Muscle of back (tissue), 11 donors: ENCODE results near the gene MYO1E. TPM values are rescaled to one million over a fixed set of nuclear protein-coding genes. Genes with fewer than 3 reads are reported as not detected.

ENCODE experiments used
- DNase-seq, 3 donors: peaks; one replicate each; pipeline versions ENCODE4 v3.0.0 to v3.0.0-alpha.2; 2013
- polyA plus RNA-seq, 10 donors: library from polyadenylated mRNA; unstranded; fragments of 120-200 nt; gene quantifications; one replicate each; pipeline ENCODE4 v1.2.1, GENCODE V29; 2013; ENCODE audit not compliant: insufficient read length in 10 of 10

The MYO1E gene
- polyA plus RNA-seq, 10 donors = 30.4 to 45.6 (median 41.7) TPM

DNA sequence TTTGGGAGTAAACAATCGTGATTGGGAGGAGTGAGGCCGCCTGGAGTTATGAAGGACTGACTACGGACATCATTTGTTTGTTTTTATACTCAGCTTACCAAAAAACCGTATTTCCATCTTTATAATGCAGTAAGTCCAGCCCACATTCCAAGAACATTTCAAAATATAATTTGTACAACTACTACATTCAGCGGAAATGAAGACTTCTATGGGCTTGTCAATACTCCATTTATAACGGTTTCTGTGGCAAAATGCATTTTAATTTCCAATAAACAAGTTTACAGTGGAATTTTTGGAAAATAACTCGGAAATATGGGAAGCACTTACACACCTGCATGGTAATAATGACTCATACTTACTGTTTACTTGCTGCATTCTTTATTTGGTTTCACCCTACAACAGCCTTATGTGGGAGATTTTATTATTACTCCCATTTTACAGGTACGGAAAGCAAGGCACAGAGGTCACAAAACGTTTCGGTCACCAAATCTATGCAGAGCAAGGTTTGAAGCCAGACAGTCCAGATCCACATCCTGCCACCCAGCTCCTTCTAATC is 103.7 kb downstream of the MYO1E start:
- no peak for DNase-seq

DNA sequence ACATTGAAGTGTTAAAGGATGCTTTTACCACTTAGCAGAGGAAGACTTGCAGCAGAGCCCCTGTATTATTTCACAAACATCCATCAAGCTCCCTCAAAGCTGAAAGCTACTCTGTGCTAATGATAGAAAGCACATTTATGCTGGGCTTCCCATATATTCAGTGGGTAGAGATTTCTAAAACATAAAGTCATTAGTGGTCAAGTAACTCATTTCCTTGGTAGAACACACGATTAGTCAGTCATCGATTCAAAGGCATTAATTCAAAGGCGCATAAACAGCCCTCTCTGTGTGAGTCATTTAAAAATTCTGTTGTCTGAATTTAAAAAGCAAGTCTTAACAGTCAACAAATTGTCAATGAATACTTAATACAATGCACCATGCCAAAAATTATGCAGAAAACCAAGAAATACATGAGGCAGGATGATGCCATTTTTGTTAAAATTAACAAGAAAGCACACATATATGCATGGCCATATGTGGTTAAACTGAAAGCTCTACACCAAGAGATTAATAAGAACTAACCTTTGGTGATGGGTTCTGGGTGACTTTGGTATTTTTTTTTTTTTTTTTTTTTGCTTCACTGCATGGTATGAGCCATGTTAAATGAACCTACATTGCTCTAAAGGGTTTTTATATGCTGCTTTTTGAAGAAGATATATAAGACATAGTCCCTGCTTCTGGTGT is 104.4 kb downstream of the MYO1E start:
- peak in 1 of 3 donors; percentile 33 for DNase-seq

DNA sequence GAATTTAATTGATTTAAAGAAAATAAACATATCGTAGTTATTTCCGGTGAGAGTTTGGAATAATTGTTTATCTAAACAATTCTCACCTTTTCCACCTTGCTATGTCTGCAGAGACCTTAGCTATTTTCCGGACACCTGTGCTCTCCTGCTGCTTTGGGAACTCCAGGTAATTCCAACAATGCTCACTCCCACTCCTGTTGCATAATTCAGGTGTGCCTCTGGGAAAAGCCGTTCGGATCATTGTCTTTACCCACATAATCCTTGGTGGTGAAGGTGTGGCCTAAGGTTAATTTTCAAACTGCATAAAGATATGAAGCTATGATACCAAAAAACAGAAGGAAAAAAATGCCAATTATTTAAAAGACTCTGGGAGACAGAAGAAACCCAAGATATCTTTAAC is 106.6 kb downstream of the MYO1E start:
- DNase-seq = no peak

DNA sequence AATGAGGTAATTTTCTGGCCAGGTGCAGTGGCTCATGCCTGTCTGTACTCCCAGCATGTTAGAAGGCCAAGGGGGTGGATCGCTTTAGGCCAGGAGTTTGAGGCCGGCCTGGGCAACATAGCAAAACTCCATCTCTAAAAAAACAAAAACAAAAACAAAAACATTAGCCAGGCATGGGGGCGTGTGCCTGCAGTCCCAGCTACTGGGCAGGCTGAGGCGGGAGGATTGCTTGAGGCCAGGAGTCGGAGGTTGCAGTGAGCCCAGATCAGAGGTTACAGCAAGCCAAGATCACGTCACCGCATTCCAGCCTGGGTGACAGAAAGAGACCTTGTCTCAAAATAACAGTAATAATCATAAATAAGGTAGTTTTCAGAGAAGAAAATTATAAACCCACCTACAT is 110.4 kb downstream of the MYO1E start:
- DNase-seq = no peak

DNA sequence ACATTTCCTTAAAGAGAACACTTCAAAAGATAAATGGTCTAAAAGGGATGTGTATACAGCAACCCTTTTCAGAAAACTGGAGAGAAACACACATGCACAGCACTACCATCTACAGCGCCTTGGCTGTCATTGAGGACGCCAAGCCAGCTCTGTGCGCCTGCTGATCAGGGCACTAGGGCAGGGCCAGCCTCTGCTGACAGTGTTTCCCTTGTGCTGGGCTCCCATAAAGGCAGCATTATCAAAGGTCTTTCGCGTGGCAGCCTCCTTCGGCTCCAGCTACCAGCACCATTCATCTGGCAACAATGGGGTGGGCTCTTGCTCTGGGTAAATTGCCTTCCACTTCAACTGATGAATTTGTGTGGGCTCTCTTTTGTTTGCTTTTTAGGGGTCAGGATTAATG is 112.6 kb downstream of the MYO1E start:
- no peak for DNase-seq

DNA sequence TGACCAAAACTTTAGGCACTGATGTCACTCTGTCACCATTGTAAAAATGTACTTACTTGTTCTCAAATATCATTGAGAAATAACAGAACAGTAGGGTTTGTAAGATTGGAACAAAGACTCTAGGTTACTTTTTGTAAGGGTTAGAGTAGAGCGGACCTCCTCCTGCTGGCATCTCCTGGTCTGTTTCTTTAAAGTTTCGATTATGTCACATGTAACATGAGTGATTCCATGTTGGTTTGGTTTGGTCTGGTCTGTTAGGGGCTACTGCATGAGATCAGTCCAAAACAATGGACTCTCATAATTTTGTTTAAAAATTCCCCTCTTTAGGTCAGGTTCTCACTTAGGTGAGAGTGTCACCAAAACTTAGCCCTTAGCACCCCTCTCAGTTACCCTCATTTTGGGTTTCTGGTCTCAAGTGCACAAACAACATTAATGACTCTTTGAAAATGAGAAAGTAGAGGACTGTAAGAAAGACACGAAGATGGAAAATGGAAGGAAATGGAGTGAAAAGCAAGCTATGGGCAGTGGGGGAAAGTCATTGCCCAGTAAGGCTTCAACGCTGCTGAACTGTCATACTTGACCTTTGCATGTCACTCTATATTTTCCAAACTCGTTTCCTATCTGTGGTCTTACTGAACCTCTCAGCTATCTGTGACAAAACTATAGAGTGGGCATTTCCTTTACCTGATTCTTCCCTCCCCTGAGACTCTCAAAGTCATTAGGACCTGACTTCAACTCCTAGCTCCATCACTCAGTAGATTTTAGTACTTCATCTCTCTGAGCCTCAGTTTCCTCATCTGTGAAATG is 113.3 kb downstream of the MYO1E start:
- no peak for DNase-seq

DNA sequence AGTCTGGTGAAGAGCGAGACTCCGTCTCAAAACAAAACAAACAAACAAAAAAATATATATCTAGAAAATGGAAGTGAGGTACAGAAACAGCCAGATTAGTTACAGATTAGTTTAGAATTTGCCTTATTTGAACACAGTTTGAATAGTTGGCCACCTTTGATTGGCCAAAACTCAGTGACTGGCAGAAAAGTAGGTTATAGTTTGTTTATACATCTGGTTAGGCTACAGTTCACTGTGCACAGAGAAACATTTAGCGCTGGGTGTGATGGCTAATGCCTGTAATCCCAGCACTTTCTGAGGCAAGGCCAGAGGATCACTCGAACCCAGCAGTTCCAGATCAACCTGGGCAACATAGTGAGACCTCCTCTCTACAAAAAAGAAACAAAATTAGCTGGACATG is 114.4 kb downstream of the MYO1E start:
- no peak for DNase-seq

DNA sequence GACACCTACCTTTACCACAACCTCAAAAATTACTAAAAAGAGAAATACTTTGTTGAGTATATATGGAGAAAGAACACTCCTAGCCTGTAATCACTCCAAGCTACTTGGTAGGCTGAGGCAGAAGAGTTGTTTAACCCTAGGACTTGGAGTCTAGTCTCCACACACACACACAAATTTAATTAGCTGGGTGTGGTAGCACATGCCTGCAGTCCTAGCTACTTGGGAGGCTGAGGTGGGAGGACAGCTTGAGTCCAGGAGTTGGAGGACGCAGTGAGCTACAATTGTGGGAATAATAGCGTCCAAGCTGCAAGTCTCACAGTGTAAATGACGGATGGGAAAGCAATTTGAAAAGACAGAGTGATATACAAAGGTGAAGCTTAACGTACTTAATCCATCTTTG is 115.5 kb downstream of the MYO1E start:
- DNase-seq = no peak

DNA sequence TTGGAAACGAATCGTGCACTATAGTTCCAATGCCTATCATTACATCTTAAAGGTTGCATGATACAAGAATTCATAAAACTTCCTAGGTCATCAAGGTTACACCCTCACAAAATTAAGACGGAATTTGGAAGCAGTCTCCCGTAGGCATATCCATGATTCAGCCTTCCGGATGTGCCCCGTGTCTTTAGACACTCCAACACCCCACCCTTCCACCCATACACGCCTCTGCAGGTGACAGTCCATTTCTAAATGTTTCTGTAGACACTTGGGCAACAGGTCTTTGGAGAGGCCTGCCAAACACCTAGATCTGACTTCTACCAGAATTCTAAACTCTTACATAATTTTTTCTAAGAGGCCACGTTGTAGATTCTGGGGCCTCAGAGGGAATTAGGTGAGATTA is 116.2 kb downstream of the MYO1E start:
- no peak for DNase-seq

DNA sequence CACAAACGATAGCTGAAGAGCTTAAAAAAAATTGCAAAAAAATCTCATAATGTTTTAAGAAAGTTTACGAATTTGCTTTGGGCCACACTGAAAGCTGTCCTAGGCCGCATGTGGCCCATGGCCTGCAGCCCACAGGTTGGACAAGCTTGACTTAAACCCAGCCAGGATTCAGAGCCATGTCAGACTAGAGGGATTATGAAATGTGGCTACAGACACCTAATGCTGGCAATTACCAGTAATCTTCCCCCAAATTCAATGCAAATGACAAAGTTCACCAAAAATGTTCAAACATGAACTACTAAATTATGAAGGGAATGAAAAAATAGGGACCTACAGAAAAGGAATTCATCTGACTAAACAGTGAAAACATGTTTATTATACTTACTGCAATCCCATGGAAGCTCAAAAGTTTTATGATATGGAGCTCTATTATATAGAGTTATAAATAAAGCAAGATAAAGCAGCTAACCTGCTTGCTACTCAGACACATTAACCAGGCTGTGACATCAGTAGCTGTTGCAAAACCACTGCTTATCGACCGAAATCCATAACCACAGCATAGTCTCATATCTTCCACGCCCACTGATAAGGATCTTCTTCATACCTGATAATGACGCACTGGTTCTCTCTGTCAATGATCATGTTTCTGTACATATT is 116.9 kb downstream of the MYO1E start:
- no peak for DNase-seq

DNA sequence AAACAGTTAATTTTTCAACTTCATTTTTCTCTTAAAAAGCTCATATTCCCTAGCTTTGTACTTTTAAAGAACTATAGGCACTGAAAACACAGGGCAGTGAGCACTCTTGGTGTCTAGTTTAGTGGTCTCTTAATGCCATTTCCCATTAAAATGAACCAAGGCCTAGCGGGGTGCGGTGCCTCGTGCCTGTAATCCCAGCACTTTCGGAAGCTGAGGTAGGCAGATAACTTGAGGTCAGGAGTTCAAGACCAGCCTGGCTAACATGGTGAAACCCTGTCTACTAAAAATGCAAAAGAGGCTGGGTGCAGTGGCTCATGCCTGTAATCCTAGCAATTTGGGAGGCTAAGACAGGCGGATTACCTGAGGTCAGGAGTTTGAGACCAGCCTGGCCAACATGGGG is 120.5 kb downstream of the MYO1E start:
- no peak for DNase-seq

DNA sequence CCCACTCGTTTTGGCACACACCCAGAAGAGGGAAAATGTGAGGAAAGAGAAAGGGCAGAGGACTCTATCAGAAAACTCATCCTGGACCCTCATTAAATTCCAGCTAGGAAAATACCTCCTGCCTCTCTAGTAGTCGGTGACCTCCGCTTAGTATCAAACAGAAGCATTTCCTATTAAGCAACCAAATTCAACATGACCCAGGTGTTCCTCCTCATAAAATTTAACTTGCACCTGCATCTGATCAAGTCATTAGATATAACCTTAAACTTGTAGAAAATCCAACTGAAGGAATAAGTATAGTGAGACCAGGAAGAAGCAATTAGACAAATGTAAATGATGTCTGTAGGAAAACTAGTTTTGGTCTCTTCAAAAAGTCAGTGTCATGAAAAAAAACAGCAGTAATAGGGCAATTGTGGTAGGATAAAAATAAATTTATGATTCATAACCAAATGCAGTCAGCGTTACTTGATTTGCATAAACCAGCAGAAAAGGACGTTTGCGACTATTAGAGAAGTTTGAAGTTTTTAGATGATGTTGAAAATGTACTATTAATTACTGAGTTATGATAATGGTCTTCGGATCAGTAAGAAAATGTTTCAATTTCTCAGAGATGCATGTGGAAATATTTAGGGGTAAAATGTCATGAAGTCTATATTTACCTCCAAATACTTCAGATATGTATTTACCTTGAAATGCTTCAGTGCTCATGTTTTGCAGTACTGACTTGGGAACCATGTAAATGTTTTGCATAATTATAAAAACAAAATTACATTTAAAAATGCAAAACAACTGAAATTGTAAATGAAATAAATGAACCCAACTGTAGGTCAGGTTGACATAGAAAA is 121.4 kb downstream of the MYO1E start:
- DNase-seq = no peak

DNA sequence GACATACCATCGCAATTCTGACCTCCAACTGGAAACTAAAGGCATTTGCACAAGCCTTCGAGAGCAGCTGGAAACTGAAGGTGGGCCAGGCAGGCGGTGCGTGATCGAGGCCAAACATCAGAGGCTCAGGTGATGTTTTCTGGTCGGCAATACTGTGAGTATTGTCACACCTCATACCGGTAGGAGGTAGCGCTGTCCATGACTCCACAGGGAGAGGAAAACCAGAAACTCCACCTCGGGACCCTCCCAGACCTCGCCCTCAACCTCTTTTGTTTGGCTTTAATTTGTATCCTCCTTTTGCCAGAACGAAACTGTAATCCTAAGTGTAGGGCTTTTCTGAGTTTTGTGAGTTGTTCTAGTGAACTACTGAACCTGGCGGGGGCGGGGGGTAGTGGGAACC is 122.4 kb downstream of the MYO1E start:
- DNase-seq = no peak

DNA sequence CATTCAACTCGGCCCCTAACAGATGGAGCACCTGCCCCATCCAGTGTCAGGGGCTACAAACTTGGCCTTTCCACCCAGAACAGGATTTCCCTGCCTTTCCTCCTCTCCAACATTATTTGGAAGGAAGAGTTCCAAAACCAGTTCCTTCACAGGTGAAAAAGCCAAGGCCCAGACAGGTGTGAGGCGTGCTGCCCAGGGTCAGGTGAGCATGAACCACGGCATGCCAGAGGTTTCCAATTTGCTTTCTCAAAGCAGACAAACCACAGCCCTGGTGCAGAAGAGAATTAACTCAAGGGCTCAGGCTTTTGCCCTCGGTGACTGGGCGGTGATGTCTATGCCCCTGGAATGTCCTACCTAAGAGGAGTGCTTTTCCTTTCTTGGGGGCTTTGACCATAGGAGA is 122.9 kb downstream of the MYO1E start:
- no peak for DNase-seq

DNA sequence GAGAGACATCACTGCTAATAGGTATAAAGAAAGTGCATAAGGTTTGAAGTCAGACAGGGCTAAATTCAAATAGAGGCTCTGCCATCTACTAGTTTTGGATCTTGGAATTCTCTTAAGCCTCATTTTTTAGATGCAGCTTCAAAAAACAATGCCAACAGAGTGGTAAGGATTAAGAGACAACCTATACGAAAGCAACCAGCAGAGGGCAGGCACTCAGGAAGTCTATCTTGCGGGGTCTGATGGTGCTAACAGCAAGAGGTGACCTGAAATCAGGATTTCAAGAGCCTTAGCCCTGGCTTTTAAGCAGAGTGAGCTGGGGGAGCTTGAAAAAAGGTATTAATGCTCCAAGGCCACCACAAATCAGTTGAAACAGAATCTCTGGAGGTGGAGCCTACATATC is 125.3 kb downstream of the MYO1E start:
- DNase-seq = peak in 2 of 3 donors; percentile 33 to 52

DNA sequence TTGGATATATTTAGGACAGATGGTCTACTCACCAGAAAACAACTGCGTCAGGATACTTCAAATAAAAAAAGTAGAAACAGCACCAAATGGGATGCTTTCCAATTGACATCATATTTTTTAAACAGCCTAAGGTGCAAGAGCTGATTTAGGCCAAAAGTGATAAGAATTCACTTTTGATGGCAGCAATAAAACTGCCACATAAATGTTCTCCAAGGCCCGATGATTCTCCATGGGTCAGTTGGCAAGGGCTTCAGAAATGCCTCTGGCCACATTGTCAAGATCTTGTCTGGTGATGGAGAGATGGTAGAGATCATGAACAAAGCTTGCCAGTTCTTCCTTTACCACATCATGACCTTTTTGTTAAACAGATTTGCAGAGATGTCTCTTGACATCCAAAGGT is 127.1 kb downstream of the MYO1E start:
- no peak for DNase-seq

DNA sequence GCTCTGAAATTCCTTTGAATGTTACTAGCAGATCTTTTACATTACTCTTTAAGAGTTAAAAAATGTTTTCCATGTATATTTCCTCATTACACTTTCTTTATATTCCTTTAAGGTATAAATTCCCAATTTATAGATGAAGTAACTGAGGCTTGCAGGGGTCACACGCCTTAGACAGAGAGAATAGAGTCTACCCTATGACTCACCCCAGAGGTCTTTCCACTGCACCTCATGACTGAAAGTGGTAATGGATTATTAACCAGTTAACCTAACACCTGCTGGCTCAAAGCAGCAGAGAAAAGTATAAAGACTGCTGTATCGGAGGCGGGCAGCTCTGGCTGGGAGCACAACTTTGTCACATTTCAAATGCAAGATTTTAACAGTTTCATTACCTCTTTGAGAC is 128.3 kb downstream of the MYO1E start:
- no peak for DNase-seq

DNA sequence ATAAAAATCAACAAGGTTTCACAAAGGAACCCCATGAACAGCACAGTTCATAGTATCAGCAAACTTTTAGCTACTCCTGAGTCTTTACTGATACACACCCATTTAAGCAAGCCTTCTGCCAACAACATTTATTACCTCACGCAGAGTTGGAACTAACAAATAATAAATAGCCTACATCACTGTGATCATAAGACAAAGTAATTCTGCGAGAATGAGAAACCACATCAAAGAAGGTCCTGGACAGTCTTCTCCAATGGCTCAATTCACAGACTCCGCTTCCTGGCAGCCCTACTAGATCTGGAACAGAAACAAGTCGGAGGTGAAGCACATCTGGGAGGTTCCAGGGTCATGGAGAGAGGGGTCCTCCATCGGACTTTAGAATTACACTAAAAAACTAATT is 129.0 kb downstream of the MYO1E start:
- DNase-seq = no peak

DNA sequence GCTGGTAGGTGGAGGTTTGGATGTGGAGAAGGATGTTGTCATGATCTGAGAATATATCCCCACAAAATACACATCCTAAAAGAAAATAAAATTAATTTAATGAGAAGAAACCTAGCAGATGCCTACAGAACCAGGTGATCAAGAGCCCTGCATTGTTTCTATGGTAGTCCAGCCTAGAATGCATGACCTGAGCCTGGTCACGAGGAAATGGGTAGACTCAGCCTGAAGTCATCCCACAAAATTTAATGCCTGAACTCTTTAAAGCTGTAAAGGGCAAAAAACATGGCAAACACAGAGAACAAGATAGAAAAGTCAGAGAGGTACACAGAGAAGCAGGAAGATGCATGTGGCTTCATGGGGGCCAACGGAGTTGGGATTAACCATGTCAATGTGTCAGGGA is 130.0 kb downstream of the MYO1E start:
- DNase-seq = no peak

DNA sequence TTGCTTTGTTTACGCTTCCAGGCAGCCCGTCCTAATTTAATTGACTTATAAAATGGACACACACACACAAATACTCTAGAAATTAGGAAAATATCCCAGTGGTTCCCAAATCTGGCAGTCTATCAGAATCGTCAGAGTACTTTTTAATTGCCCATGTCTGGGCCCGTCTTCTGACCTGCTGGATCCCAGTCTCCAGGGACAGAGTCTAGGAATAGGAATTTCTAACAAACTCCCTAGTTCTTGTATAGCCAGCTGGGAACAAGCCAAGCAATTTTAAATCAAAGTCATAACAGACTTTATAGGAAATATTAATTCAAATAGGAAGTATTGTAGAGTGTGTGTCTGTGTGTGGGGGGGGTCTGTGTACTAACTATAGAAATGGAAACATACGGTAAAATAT is 132.6 kb downstream of the MYO1E start:
- peak in 1 of 3 donors; percentile 33 for DNase-seq

DNA sequence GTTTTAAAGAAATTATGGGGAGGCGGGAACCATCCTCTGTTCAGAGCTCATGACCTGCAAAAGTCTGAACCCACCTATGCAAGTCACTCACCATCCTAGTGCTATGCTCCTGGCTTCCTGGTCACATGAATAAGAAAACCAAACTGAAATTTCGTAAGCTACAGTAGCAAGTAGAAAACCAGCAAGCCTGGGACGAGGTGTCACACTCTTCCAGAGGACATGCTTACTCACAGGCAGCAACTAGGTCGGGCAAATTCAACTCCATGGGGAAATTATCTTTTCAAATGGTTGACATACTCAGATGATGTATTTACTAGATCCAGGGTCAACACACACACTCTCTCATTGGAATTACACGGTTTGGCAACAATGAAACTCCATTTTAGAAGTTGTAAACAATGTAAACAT is 134.7 kb downstream of the MYO1E start:
- no peak for DNase-seq
